HG02588 (cell line): ENCODE data around the gene FNDC3B.

ENCODE experiments used
- ATAC-seq: cut with Tn5 transposase; IDR thresholded peaks from one replicate; pipeline ENCODE4 v1.9.1; 2021; ENCODE audit warnings: mild to moderate bottlenecking, moderate library complexity; ENCODE audit not compliant: unreplicated experiment

Gene FNDC3B

GRCh38 chr3:172204716-172205115, 165.3 kb downstream of the FNDC3B start:
- ATAC-seq: no peak

GRCh38 chr3:172208586-172209332, 169.4 kb downstream of the FNDC3B start:
- no peak for ATAC-seq

GRCh38 chr3:172209333-172210321, 170.2 kb downstream of the FNDC3B start:
- no peak for ATAC-seq

GRCh38 chr3:172210355-172210754, 171.0 kb downstream of the FNDC3B start:
- ATAC-seq: no peak

- no peak for ATAC-seq
These were observed 171.7 kb downstream of the FNDC3B start for GRCh38 chr3:172211123-172211522.

- no peak for ATAC-seq
These were observed 173.8 kb downstream of the FNDC3B start for GRCh38 chr3:172213200-172213599.

GRCh38 chr3:172213904-172214303, 174.5 kb downstream of the FNDC3B start:
- ATAC-seq: no peak

GRCh38 chr3:172216267-172216666, 176.9 kb downstream of the FNDC3B start:
- ATAC-seq: no peak

GRCh38 chr3:172216911-172217310, 177.5 kb downstream of the FNDC3B start:
- no peak for ATAC-seq

- no peak for ATAC-seq
These were observed 178.5 kb downstream of the FNDC3B start for GRCh38 chr3:172217877-172218276.

- no peak for ATAC-seq
These were observed 179.3 kb downstream of the FNDC3B start for GRCh38 chr3:172218350-172219323.

- no peak for ATAC-seq
These were observed 180.4 kb downstream of the FNDC3B start for GRCh38 chr3:172219750-172220149.

GRCh38 chr3:172221547-172221946, 182.2 kb downstream of the FNDC3B start:
- no peak for ATAC-seq

GRCh38 chr3:172222478-172223071, 183.2 kb downstream of the FNDC3B start:
- ATAC-seq: no peak

GRCh38 chr3:172223870-172224269, 184.5 kb downstream of the FNDC3B start:
- no peak for ATAC-seq

GRCh38 chr3:172224560-172225214, 185.3 kb downstream of the FNDC3B start:
- no peak for ATAC-seq

GRCh38 chr3:172225215-172225707, 185.9 kb downstream of the FNDC3B start:
- ATAC-seq: no peak

GRCh38 chr3:172226831-172227230, 187.5 kb downstream of the FNDC3B start:
- ATAC-seq: no peak

GRCh38 chr3:172227340-172228035, 188.1 kb downstream of the FNDC3B start:
- ATAC-seq: no peak
